H9 (cell line): Measurements from ENCODE around the gene ST8SIA5. TPM values are rescaled to one million over a fixed set of nuclear protein-coding genes. Genes with fewer than 3 reads are reported as not detected.

ENCODE experiments used
- DNase-seq: peaks from one replicate; pipeline ENCODE4 v3.0.0-alpha.2; 2017
- H2AFZ ChIP-seq: one replicate; pipeline ENCODE4 v1.6.1; 2013; ENCODE audit warnings: mild to moderate bottlenecking, low read length, control low read depth, moderate library complexity
- H2AK5ac ChIP-seq: 2 replicates; pipeline ENCODE4 v1.6.1; 2013; ENCODE audit warnings: low read length, control low read depth, mixed read lengths; ENCODE audit not compliant: insufficient read length
- H2BK120ac ChIP-seq: one replicate; pipeline ENCODE4 v1.6.1; 2013; ENCODE audit warnings: low read depth, mild to moderate bottlenecking, low read length, control low read depth, inconsistent platforms; ENCODE audit not compliant: poor library complexity, severe bottlenecking
- H2BK12ac ChIP-seq: 2 replicates; pipeline ENCODE4 v1.6.1; 2013; ENCODE audit warnings: low read length, control low read depth, mixed read lengths, low read depth; ENCODE audit not compliant: insufficient read length
- H2BK15ac ChIP-seq: 2 replicates; pipeline ENCODE4 v1.6.1; 2013; ENCODE audit warnings: low read depth, low read length, control low read depth
- H2BK20ac ChIP-seq: one replicate; pipeline ENCODE4 v1.6.1; 2013; ENCODE audit warnings: low read depth, mild to moderate bottlenecking, low read length, control low read depth, inconsistent platforms; ENCODE audit not compliant: poor library complexity, severe bottlenecking
- H2BK5ac ChIP-seq: 2 replicates; pipeline ENCODE4 v1.6.1; 2013; ENCODE audit warnings: low read length, control low read depth, mixed read lengths; ENCODE audit not compliant: insufficient read length
- H3K14ac ChIP-seq: 2 replicates; pipeline ENCODE4 v1.6.1; 2013; ENCODE audit warnings: low read length, control low read depth; ENCODE audit not compliant: insufficient read depth
- H3K18ac ChIP-seq: 2 replicates; pipeline ENCODE4 v1.6.1; 2013; ENCODE audit warnings: low read depth, mild to moderate bottlenecking, mixed read lengths, low read length, control low read depth; ENCODE audit not compliant: insufficient read length
- H3K23ac ChIP-seq: 2 replicates; pipeline ENCODE4 v1.6.1; 2013; ENCODE audit warnings: low read length, control low read depth, mixed read lengths, low read depth; ENCODE audit not compliant: insufficient read length
- H3K23me2 ChIP-seq: 2 replicates; pipeline ENCODE4 v1.6.1; 2013; ENCODE audit warnings: low read depth, mild to moderate bottlenecking, mixed read lengths, low read length, control low read depth; ENCODE audit not compliant: insufficient read length, poor library complexity, severe bottlenecking
- H3K27ac ChIP-seq: 2 replicates; pipeline ENCODE4 v1.5.1; 2013; ENCODE audit warnings: low read length, control low read depth, mixed read lengths, low read depth; ENCODE audit not compliant: insufficient read length
- H3K27me3 ChIP-seq: 2 replicates; pipeline ENCODE4 v1.6.1; 2013; ENCODE audit warnings: low read length, control low read depth, inconsistent platforms; ENCODE audit not compliant: insufficient read depth
- H3K4ac ChIP-seq: 2 replicates; pipeline ENCODE4 v1.6.1; 2013; ENCODE audit warnings: low read depth, mild to moderate bottlenecking, control low read depth, inconsistent platforms, low read length, moderate library complexity
- H3K4me1 ChIP-seq: 2 replicates; pipeline ENCODE4 v1.6.1; 2013; ENCODE audit warnings: low read length, control low read depth, inconsistent platforms; ENCODE audit not compliant: insufficient read depth
- H3K4me2 ChIP-seq: 2 replicates; pipeline ENCODE4 v1.6.1; 2013; ENCODE audit warnings: low read length, control low read depth, mixed read lengths; ENCODE audit not compliant: insufficient read length, insufficient read depth
- H3K56ac ChIP-seq: 2 replicates; pipeline ENCODE4 v1.6.1; 2013; ENCODE audit warnings: low read depth, mild to moderate bottlenecking, mixed read lengths, low read length, control low read depth; ENCODE audit not compliant: insufficient read length
- H3K79me1 ChIP-seq: 2 replicates; pipeline ENCODE4 v1.6.1; 2013; ENCODE audit warnings: low read depth, mild to moderate bottlenecking, moderate library complexity, low read length, control low read depth, inconsistent platforms; ENCODE audit not compliant: insufficient read depth, poor library complexity, severe bottlenecking
- H3K79me2 ChIP-seq: 2 replicates; pipeline ENCODE4 v1.6.1; 2013; ENCODE audit warnings: low read length, control low read depth, inconsistent platforms; ENCODE audit not compliant: insufficient read depth
- H3K9ac ChIP-seq: 2 replicates; pipeline ENCODE4 v1.6.1; 2013; ENCODE audit warnings: low read length, control low read depth, mixed read lengths; ENCODE audit not compliant: insufficient read length; ENCODE audit errors: extremely low read depth
- H3K9me3 ChIP-seq: one replicate; pipeline ENCODE4 v1.6.1; 2013; ENCODE audit warnings: low read depth, low read length, inconsistent platforms; ENCODE audit not compliant: control insufficient read depth
- H3T11ph ChIP-seq: one replicate; pipeline ENCODE4 v1.6.1; 2013; ENCODE audit warnings: mild to moderate bottlenecking, low read length, control low read depth, inconsistent platforms
- H4K20me1 ChIP-seq: one replicate; pipeline ENCODE4 v1.6.1; 2013; ENCODE audit not compliant: control insufficient read depth, insufficient read length, insufficient read depth
- H4K5ac ChIP-seq: 2 replicates; pipeline ENCODE4 v1.6.1; 2013; ENCODE audit warnings: low read depth, mild to moderate bottlenecking, mixed read lengths, low read length, control low read depth; ENCODE audit not compliant: insufficient read length
- H4K8ac ChIP-seq: replicated peaks from 2 replicates; pipeline ENCODE4 v1.6.1; 2013; ENCODE audit warnings: low read length, control low read depth, mixed read lengths, low read depth; ENCODE audit not compliant: insufficient read length
- H4K91ac ChIP-seq: 2 replicates; pipeline ENCODE4 v1.6.1; 2013; ENCODE audit warnings: low read depth, mild to moderate bottlenecking, moderate library complexity, mixed read lengths, low read length, control low read depth; ENCODE audit not compliant: insufficient read length
- H3K27ac Mint-ChIP-seq, 3 experiments: 2 replicates in 2 of 3; 3 replicates in 1 of 3; pipeline ENCODE4 v1.8.0; 2020 to 2021; ENCODE audit warnings: mixed read lengths in 3 of 3, mild to moderate bottlenecking in 1 of 3, moderate library complexity in 1 of 3
- H3K27me3 Mint-ChIP-seq: 2 replicates; pipeline ENCODE4 v1.8.0; 2021; ENCODE audit warnings: low read depth, mild to moderate bottlenecking, moderate library complexity, mixed read lengths
- H3K36me3 Mint-ChIP-seq, 3 experiments: 2 replicates in 2 of 3; 3 replicates in 1 of 3; pipeline ENCODE4 v1.8.0; 2020 to 2021; ENCODE audit warnings: low read depth in 3 of 3, mixed read lengths in 3 of 3; ENCODE audit not compliant: insufficient read depth in 1 of 3
- H3K4me1 Mint-ChIP-seq, 2 experiments: 2 replicates each; pipeline ENCODE4 v1.8.0; 2020; ENCODE audit warnings: mixed read lengths in 2 of 2
- H3K4me3 Mint-ChIP-seq, 2 experiments: 2 replicates in 1 of 2; 3 replicates in 1 of 2; pipeline ENCODE4 v1.8.0; 2020 to 2021; ENCODE audit warnings: mild to moderate bottlenecking in 2 of 2, mixed read lengths in 2 of 2, moderate library complexity in 1 of 2
- H3K9me3 Mint-ChIP-seq, 2 experiments: 2 replicates in 1 of 2; 3 replicates in 1 of 2; pipeline ENCODE4 v1.8.0; 2020; ENCODE audit warnings: mild to moderate bottlenecking in 2 of 2, mixed read lengths in 2 of 2, moderate library complexity in 1 of 2
- CTCF ChIP-seq: fragments of 200-600 bp; sonication (generic); conservative IDR thresholded peaks from 3 replicates; pipeline ENCODE4 v1.8.0; 2021; ENCODE audit warnings: antibody characterized with exemption, mild to moderate bottlenecking
- WGBS: extraction: QIAGEN DNeasy Blood & Tissue Kit; methylation state at CpG from one replicate; pipeline ENCODE4 v1.1.7; 2013; ENCODE audit warnings: missing lambda C conversion rate, low lambda C conversion rate, mixed read lengths; ENCODE audit not compliant: insufficient read length; ENCODE audit errors: extremely low coverage; 5-methylcytosine and 5-hydroxymethylcytosine counted together
- total RNA-seq: library from RNA; stranded (reverse); gene quantifications from 2 replicates; pipeline ENCODE4 v1.2.1, GENCODE V29; 2021

ST8SIA5 gene
- total RNA-seq, 1 experiment from 2014 or later = 0.63 TPM

- Histone ChIP-seq H3K18ac (no peak overlapping the region), H4K20me1 (no peaks in the 10 kb centered on the region), H3K23ac (no peak overlapping the region), H2BK15ac (no peak overlapping the region), H3K4me1 (0 out of 2 replicates have a peak, but pooled peaks cover 4% of the 10 kb centered on the region), H3K27me3 (peaks cover 5% of the 10 kb centered on the region), H3K27ac (no peak overlapping the region), H3K9ac (no peak overlapping the region), H3K79me2 (no peaks in the 10 kb centered on the region), H2AFZ (no peak overlapping the region), H3K79me1 (no peaks in the 10 kb centered on the region), H2BK12ac (no peak overlapping the region), H3K56ac (no peak overlapping the region), H2AK5ac (no peak overlapping the region), H4K91ac (no peak overlapping the region), H3K23me2 (no peaks in the 10 kb centered on the region), H3K9me3 (no peaks in the 10 kb centered on the region), H3K4ac (no peak overlapping the region), H4K5ac (no peak overlapping the region), H3K4me2 (no peak overlapping the region), H2BK20ac (no peak overlapping the region), H2BK120ac (no peak overlapping the region), H3T11ph (no peak overlapping the region), H2BK5ac (no peak overlapping the region), H3K14ac (no peak overlapping the region), H4K8ac (no peak overlapping the region)
- H3K4me1 Mint-ChIP-seq = peaks cover 19 to 22% of the 10 kb centered on the region in 2 experiments
- no peaks in the 10 kb centered on the region; a peak in 1 of 5 replicates for H3K9me3 Mint-ChIP-seq
- TF ChIP-seq CTCF = no peak
- peaks cover 58% of the 10 kb centered on the region for H3K27me3 Mint-ChIP-seq
- H3K27ac Mint-ChIP-seq = no peak overlapping the region; a peak in 1 of 7 replicates
- no peak overlapping the region for H3K4me3 Mint-ChIP-seq
- no peaks in the 10 kb centered on the region for H3K36me3 Mint-ChIP-seq
- no peak for DNase-seq
- no CpG with 5 or more reads among the region's 6 CpGs for WGBS
Observed at GRCh38 chr18:46750626-46751025, 6.2 kb downstream of the ST8SIA5 start.
